OCI-LY1 (cell line): ENCODE data around the gene ARHGAP9.

ENCODE experiments used
- EZH2 ChIP-seq: fragments of 200-600 bp; sonication (generic), shearing (Covaris generic); IDR thresholded peaks from 2 replicates; pipeline ENCODE4 v1.8.0; 2017; ENCODE audit warnings: borderline replicate concordance, mixed run types, mild to moderate bottlenecking, antibody characterized with exemption, low read length, moderate library complexity, mixed read lengths
- TF ChIP-seq, protein P1 (sequence below): fragments of 200-600 bp; sonication (generic), shearing (Covaris generic); IDR thresholded peaks from 2 replicates; pipeline ENCODE4 v1.5.1; 2017; ENCODE audit warnings: mild to moderate bottlenecking, antibody characterized with exemption, low read length, moderate library complexity, mixed read lengths

DNA sequence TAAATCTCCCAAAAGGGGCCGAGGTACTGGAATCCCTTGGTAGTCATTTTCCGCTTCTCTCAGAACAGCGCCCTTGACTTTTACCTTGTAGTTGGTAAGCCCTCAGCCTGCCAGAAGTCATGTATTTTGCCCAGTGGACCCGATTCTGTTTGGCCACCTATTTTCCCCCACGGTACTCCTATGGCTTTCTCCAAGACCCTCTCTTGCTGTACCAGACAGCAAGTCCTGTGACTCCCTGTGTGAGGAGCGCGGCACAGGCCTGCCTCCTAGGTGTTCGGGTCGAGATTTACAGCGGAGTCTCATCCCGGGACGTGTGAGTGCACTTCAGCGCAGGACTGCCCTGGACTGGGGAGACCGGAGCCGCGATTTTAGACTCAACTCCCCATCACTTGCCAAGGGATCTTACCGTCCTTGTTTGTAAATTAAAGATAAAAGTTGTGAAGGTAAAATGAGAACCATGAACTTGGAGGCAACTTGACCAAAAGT lies 41.9 kb upstream of the ARHGAP9 start:
- TF ChIP-seq, protein P1, sequence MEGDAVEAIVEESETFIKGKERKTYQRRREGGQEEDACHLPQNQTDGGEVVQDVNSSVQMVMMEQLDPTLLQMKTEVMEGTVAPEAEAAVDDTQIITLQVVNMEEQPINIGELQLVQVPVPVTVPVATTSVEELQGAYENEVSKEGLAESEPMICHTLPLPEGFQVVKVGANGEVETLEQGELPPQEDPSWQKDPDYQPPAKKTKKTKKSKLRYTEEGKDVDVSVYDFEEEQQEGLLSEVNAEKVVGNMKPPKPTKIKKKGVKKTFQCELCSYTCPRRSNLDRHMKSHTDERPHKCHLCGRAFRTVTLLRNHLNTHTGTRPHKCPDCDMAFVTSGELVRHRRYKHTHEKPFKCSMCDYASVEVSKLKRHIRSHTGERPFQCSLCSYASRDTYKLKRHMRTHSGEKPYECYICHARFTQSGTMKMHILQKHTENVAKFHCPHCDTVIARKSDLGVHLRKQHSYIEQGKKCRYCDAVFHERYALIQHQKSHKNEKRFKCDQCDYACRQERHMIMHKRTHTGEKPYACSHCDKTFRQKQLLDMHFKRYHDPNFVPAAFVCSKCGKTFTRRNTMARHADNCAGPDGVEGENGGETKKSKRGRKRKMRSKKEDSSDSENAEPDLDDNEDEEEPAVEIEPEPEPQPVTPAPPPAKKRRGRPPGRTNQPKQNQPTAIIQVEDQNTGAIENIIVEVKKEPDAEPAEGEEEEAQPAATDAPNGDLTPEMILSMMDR = no peak
- TF ChIP-seq EZH2 = no peak
